HT-29 (cell line): ENCODE data around the gene PTPN12. TPM values are rescaled to one million over a fixed set of nuclear protein-coding genes. Genes with fewer than 3 reads are reported as not detected.
"Not testable (repeated sequence)": the region's sequence is repeated elsewhere in the genome, so short reads cannot be mapped to it uniquely, and the experiment has no call there.

ENCODE experiments used
- DNase-seq: peaks from one replicate; pipeline ENCODE4 v3.0.0-alpha.2; 2015; ENCODE audit warnings: low spot score
- total RNA-seq: library from RNA; depleted of rRNA; stranded (reverse); fragments of >200 nt; shearing (Covaris generic); gene quantifications from 2 replicates; pipeline ENCODE4 v1.2.3, GENCODE V29; 2014

Gene PTPN12
- total RNA-seq, 1 experiment from 2014 or later: 29.6 TPM

DNA sequence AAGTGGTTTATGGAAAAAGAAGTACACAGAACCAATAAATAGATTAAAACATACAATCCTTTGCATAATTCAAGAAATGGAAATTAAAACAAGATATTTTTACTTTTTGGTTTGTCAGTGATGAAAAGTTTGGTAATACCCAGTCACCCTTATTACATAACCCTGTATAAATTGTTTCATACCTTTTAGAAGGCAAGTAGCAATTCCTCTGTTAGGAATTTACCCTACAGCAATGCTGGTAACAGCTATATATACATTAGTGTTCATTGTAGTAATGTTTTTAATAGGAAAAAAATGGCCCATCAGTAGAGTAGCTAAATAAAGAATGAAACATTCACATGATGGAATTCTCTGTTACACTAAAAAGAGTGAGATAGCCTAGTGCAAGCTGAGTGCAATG, 42.7 kb downstream of the PTPN12 start:
- no peak for DNase-seq

DNA sequence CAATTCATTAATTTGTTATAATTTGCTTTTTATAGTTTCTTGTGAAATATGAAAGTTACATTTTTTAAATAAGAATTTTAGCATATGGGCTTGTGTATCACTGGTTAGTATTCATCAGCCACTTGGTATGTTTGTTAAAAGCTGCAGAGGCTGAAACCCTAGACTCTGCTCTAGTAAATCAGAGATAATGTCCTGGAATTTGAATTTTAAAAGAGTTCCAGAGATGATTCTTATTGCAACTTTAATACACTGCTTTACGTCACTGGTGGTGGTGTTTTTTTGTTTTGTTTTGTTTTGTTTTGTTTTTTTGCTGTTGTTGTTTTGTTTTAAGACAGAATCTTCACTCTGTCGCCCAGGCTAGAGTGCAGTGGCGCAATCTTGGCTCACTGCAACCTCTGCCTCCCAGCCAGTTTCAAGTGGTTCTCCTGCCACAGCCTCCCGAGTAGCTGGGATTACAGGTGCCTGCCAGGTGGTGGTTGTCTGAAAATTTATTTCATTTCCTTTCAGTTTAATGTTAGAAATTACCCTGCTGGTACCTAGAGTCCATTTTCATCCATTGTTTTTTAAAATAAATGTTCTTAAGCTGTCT, 43.8 kb downstream of the PTPN12 start:
- no peak for DNase-seq

DNA sequence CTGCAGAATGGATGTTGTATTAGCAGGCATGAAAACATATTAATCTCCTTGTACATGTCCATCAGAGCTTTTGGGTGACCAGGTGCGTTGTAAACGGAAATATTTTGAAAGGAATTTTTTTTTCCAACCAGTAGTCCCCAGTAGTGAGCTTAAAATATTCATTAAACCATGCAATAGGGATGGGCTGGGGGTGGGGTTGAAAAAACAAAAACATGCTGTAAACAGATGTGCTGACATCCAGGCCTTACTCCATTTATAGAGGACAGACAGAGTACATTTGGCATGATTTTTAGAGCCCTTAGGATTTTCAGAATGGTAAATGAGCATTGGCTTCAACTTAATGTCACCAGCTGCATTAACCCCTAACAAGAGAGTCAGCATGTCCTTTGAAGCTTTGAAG, 50.2 kb downstream of the PTPN12 start:
- no peak for DNase-seq

- DNase-seq: no peak
Measured at GRCh38 chr7:77600952-77601351, 63.9 kb downstream of the PTPN12 start.

DNA sequence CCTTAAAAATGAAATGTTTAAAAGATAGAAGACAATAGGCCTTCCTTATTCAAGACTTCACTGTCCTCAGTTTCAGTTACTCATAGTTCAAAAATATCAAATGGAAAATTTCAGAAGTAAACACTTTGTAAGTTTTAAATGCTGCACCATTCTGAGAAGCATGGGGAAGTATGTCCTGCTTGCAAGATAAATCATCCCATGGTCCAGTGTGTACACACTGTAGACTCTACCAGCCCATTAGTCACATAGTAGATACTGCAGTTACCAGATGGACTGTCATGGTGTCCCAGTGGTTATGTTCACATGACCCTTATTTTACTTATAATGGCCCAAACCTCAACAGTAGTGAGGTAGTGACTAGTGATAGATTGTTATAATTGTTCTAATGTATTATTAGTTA, 69.5 kb downstream of the PTPN12 start:
- no peak for DNase-seq

- DNase-seq: no peak
Measured at GRCh38 chr7:77619314-77619713, 82.2 kb downstream of the PTPN12 start.

DNA sequence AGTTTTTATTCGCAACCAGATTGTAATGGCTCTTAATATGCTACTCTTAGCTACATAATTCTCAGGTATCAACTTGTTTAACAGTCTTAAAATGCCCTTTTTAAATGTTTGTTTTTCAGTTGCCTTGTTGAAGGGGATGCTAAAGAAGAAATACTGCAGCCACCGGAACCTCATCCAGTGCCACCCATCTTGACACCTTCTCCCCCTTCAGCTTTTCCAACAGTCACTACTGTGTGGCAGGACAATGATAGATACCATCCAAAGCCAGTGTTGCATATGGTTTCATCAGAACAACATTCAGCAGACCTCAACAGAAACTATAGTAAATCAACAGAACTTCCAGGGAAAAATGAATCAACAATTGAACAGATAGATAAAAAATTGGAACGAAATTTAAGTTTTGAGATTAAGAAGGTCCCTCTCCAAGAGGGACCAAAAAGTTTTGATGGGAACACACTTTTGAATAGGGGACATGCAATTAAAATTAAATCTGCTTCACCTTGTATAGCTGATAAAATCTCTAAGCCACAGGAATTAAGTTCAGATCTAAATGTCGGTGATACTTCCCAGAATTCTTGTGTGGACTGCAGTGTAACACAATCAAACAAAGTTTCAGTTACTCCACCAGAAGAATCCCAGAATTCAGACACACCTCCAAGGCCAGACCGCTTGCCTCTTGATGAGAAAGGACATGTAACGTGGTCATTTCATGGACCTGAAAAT, 89.7 kb downstream of the PTPN12 start:
- no peak for DNase-seq

DNA sequence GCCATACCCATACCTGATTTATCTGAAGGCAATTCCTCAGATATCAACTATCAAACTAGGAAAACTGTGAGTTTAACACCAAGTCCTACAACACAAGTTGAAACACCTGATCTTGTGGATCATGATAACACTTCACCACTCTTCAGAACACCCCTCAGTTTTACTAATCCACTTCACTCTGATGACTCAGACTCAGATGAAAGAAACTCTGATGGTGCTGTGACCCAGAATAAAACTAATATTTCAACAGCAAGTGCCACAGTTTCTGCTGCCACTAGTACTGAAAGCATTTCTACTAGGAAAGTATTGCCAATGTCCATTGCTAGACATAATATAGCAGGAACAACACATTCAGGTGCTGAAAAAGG, 90.2 kb downstream of the PTPN12 start:
- DNase-seq: no peak

GRCh38 chr7:77629797-77630196, 92.7 kb downstream of the PTPN12 start:
- no peak for DNase-seq

DNA sequence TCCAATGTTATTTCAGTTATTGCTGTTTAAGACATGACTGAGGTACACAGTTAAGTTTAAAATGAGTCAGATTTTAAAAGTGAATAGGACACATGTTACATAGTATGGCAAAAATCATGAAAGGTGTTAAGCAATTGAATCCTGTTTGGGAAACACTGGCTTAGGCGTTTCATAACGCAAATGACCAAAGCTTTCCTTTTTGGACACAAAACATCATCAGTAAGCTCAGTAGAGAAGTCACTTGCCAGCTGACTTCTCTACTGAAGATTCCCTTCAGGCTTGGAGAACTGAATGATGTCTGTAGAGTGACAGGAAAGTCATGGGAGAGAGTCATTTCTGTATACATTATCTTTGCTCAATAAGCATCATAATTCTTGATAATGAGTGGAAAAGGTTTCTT, 94.7 kb downstream of the PTPN12 start:
- no peak for DNase-seq

DNA sequence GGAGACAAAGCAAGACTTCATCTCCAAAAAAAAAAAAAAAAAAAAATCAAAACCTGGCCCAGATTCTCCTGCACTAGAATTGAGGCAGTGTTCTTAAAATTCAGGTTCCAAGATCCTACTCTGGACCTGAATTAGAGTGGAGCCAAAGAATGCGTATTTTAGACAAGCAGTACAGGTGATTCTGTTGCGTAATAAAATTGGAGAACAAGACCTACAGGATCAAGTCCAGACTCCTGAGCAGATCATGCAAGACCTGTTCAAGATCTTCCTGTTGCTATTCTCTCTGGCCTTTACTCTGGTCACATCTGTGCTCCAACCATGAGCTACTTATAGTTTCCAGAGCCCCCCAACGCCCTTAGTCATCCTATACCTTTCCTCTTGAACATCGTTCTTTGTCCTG, 107.7 kb downstream of the PTPN12 start:
- no peak for DNase-seq

DNA sequence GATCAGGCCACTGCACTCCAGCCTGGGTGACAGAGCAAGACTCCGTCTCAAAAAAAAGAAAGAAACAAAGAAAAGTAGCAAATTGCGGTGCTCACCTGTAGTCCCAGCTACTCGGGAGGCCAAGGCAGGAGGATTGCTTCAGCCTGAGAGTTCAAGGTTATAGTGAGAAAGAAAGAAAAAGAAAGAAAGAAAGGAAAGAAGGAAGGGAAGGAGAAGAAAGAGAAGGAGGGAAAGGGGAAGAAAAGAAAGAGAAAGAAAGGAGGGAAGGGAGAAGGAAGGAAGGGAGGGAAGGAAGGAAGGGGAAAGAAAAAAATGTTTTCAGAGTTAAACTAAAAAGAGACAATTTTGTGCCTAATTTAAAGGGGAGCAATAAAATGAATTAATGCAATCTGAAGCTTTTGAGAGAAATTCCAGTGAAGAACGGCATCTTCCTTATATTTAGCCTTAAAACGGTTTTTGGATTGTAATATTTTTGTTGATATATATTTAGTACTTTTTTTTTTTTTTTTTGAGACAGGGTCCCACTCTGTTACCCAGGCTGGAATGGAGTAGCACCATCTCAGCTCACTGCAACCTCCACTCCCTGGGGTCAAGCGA, 111.7 kb downstream of the PTPN12 start:
- DNase-seq: no peak

- DNase-seq: no peak
Measured at GRCh38 chr7:77649716-77650349, 112.7 kb downstream of the PTPN12 start.

GRCh38 chr7:77651575-77652162, 114.6 kb downstream of the PTPN12 start:
- peak; percentile 79 for DNase-seq

- not testable (repeated sequence) for DNase-seq
Measured at GRCh38 chr7:77652826-77653225, 115.7 kb downstream of the PTPN12 start.

- DNase-seq: no peak
Measured at GRCh38 chr7:77653572-77653971, 116.5 kb downstream of the PTPN12 start.

DNA sequence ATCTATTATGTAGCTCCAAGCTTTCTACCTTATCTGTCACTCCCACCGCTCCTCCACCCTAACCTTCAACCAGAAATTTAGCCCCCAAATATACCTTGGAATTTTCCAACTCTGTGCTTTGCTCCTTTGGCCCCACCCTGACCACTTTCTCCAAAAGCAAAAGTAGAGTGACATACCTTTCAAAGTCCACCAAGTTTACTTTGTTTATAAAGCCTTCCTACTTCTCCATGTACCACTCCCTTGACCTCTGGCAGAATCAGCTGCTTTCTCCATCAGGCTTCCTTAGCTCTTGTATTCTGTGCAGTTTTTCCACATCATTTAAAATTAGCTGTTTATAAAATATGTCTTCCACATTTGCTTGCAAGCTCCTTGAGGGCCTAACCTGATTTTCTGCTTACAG, 118.3 kb downstream of the PTPN12 start:
- no peak for DNase-seq

DNA sequence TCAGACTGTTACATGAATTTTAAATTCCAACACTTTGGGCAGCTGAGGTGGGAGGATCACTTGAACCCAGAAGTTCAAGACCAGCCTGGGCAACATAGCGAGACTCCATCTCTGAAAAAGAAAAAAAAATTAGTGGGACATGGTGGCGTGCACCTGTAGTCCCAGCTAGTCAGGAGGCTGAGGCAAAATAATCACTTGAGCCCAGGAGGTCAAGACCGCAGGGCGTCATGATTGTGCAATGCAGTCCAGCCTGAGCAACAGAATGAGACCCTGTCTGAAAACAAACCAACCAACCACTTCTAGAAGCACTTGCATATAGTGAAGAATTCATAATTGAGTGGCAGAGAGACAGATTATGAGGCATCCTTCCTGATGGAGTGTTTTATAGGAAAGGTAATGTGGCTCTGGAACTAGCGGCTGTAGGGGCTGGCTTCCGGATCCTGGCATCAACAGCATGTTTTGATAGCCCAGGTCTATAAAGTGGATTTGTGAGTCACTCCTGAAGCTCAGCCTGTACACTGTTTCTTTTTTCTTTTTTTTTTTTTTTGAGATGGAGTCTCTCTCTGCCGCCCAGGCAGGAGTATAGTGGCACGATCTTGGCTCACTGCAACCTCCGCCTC, 118.9 kb downstream of the PTPN12 start:
- DNase-seq: no peak

DNA sequence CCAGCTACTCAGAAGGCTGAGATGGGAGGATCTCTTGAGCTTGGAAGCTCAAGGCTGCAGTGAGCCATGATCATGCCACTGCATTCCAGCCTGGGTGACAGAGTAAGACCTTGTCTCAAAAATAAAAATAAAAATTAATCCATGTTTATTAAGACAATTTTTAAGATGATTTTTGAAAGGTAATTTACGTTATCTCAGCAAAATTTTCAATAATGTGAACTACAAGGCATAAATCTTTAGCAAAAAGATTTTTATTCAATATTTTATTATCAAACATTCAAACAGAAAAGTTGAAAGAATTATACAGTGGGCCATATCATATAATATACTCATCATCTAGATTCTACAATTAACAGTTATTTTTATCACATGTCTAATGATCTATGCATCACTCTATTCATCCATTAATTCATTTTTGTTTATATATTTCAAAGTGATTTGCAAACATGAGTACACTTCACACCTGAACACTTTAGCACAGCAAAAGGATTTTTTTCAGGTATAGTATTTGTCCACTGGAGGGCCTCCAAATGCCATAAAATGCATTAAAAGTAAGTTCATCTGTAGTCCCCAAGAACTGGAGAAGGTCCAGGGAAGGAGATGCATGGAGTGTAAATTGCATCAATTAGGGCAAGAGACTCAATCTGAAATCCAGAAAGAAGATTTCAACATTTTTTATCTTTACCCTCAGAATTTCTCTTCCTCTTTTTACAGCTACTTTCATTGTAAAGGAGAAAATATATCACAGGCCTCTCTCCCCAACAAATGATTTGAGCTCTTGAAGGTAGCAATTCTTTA, 120.5 kb downstream of the PTPN12 start:
- peak; percentile 84 for DNase-seq

DNA sequence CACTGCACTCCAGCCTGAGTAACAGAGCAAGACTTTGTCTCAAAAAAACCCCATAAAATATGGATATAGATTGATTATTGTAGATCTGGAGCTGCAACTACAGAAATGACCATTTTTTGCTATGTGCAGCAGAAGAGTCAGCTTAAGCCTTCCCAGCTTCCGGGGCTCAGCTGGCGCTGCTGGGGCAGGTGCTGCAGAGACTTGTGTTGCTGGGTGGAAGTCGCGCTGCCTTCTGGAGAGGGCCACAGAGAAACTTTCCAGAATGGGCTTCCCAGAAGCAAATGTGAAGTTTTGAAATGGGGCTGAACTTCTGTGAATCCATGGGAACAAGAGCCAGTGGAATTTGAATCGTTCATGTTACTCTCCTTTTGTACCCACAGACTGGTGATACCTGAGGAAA, 121.8 kb downstream of the PTPN12 start:
- no peak for DNase-seq

- no peak for DNase-seq
Measured at GRCh38 chr7:77661816-77662215, 124.7 kb downstream of the PTPN12 start.
